Keratinocyte (primary cell): ENCODE measurements around the gene TM9SF1.

ENCODE experiments used
- EZH2 ChIP-seq: IDR thresholded peaks from one replicate; pipeline ENCODE4 v1.6.1; 2012; ENCODE audit warnings: inconsistent platforms, mild to moderate bottlenecking, low read length, moderate library complexity
- TF ChIP-seq, protein P1 (sequence below), 3 experiments: IDR thresholded peaks in 1 of 3; conservative IDR thresholded peaks in 1 of 3; optimal IDR thresholded peaks in 1 of 3; 2 replicates in 2 of 3; 3 replicates in 1 of 3; pipeline versions ENCODE3 to v1.5.1; 2011; ENCODE audit warnings: low read length in 3 of 3, mild to moderate bottlenecking in 3 of 3, moderate library complexity in 2 of 3, control low read depth in 1 of 3, inconsistent platforms in 1 of 3; ENCODE audit not compliant: insufficient read depth in 2 of 3; ENCODE audit errors: extremely low read depth in 1 of 3

DNA sequence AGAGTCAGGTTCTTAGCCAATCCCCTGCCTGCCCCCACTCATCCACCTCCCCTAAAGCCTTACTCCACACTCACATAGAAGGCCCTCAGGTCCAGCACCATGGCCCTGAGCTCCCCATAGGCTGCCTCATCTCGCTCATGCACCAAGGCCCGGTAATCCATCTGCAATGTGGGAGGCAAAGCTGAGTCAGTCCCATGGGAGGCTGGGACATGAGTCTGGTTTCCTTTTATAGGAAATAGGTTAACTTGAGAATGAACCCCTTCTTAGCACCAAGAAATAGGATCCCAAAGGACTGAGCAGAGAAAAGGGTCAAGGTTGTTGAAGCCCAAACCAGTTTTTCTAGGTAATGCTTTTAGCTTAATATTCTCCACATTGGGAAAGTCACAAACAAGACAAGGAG lies 51.7 kb downstream of the TM9SF1 start:
- TF ChIP-seq EZH2 = no peak
- TF ChIP-seq, protein P1, sequence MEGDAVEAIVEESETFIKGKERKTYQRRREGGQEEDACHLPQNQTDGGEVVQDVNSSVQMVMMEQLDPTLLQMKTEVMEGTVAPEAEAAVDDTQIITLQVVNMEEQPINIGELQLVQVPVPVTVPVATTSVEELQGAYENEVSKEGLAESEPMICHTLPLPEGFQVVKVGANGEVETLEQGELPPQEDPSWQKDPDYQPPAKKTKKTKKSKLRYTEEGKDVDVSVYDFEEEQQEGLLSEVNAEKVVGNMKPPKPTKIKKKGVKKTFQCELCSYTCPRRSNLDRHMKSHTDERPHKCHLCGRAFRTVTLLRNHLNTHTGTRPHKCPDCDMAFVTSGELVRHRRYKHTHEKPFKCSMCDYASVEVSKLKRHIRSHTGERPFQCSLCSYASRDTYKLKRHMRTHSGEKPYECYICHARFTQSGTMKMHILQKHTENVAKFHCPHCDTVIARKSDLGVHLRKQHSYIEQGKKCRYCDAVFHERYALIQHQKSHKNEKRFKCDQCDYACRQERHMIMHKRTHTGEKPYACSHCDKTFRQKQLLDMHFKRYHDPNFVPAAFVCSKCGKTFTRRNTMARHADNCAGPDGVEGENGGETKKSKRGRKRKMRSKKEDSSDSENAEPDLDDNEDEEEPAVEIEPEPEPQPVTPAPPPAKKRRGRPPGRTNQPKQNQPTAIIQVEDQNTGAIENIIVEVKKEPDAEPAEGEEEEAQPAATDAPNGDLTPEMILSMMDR (optimal IDR thresholded peaks at IDR 0.05 in 1 of 3, IDR thresholded peaks at IDR 0.05 in 1 of 3, conservative IDR thresholded peaks at IDR 0.05 in 1 of 3; ENCODE audit: extremely low read depth in 1 of 3, insufficient read depth in 2 of 3, low read length in 3 of 3) = no peak
